ENCODE results near the gene GPR15.
"Not testable (repeated sequence)": the region's sequence is repeated elsewhere in the genome, so short reads cannot be mapped to it uniquely, and the experiment has no call there.

Gene GPR15

GRCh38 chr3:98556164-98557130 lies 24.7 kb downstream of the GPR15 start:
- H2AFZ ChIP-seq (ENCODE audit: low read length) = peak overlapping the region; percentile 45
- H3K4me2 ChIP-seq (ENCODE audit: low read depth, low read length) = peak overlapping the region; percentile 81
- H3K4me3 ChIP-seq (ENCODE audit: low read length) = peak overlapping the region; percentile 48

GRCh38 chr3:98557324-98558010 lies 25.7 kb downstream of the GPR15 start:
- TF ChIP-seq CTCF (IDR thresholded peaks at IDR 0.05; ENCODE audit: low read length) (no peak), EZH2 (optimal IDR thresholded peaks at IDR 0.05; ENCODE audit: low read depth, low read length) (no peak), EZH2phosphoT487 (IDR thresholded peaks at IDR 0.05; ENCODE audit: low read length) (no peak)
- no peaks in the 10 kb centered on the region for H3K27me3 ChIP-seq (replicated peaks; ENCODE audit: insufficient read depth, low read length)
- H3K27ac ChIP-seq (ENCODE audit: low read length) = peak overlapping the region; percentile 90

More at GRCh38 chr3:98556164-98557130, 24.7 kb downstream of the GPR15 start:
- DNase-seq = peak; percentile 77
- H3K9me2 ChIP-seq (replicated peaks; ENCODE audit: insufficient read depth, low read length) = no peaks in the 10 kb centered on the region
- H3F3A ChIP-seq (ENCODE audit: insufficient read depth, low read length) = peaks cover 30% of the 10 kb centered on the region
- no peaks in the 10 kb centered on the region for H3K36me3 ChIP-seq (replicated peaks; ENCODE audit: insufficient read depth, low read length)
- H3K9me3 ChIP-seq (replicated peaks; ENCODE audit: insufficient read depth, low read length) = no peaks in the 10 kb centered on the region
- peak overlapping the region; percentile 90 for H3K27ac ChIP-seq (ENCODE audit: low read length)
- H3K79me2 ChIP-seq (ENCODE audit: low read length) = no peaks in the 10 kb centered on the region
- peak overlapping the region; percentile 60 for H3K9ac ChIP-seq (ENCODE audit: low read length)
- H3K4me1 ChIP-seq (ENCODE audit: low read length) = peaks cover 21% of the 10 kb centered on the region
- H4K20me1 ChIP-seq (ENCODE audit: insufficient read depth, low read length) = no peaks in the 10 kb centered on the region
- TF ChIP-seq CTCF (IDR thresholded peaks at IDR 0.05; ENCODE audit: low read length) = no peak
- TF ChIP-seq EZH2phosphoT487 (IDR thresholded peaks at IDR 0.05; ENCODE audit: low read length) = no peak
- no peaks in the 10 kb centered on the region for H3K27me3 ChIP-seq (replicated peaks; ENCODE audit: insufficient read depth, low read length)

GRCh38 chr3:98558100-98558827 lies 26.5 kb downstream of the GPR15 start:
- peaks cover 30% of the 10 kb centered on the region for H3F3A ChIP-seq (ENCODE audit: insufficient read depth, low read length)
- H3K79me2 ChIP-seq (ENCODE audit: low read length) = no peaks in the 10 kb centered on the region
- no peaks in the 10 kb centered on the region for H3K36me3 ChIP-seq (replicated peaks; ENCODE audit: insufficient read depth, low read length)
- H3K9me3 ChIP-seq (replicated peaks; ENCODE audit: insufficient read depth, low read length) = no peaks in the 10 kb centered on the region
- H3K27me3 ChIP-seq (replicated peaks; ENCODE audit: insufficient read depth, low read length) = no peaks in the 10 kb centered on the region
- TF ChIP-seq EZH2phosphoT487 (IDR thresholded peaks at IDR 0.05; ENCODE audit: low read length) (no peak), CTCF (IDR thresholded peaks at IDR 0.05; ENCODE audit: low read length) (no peak), EZH2 (optimal IDR thresholded peaks at IDR 0.05; ENCODE audit: low read depth, low read length) (no peak)
- H3K27ac ChIP-seq (ENCODE audit: low read length) = no peak overlapping the region
- peaks cover 33% of the 10 kb centered on the region for H3K4me1 ChIP-seq (ENCODE audit: low read length)
- H2AFZ ChIP-seq (ENCODE audit: low read length) = no peak overlapping the region
- no peaks in the 10 kb centered on the region for H4K20me1 ChIP-seq (ENCODE audit: insufficient read depth, low read length)
- no peaks in the 10 kb centered on the region for H3K9me2 ChIP-seq (replicated peaks; ENCODE audit: insufficient read depth, low read length)
- H3K9ac ChIP-seq (ENCODE audit: low read length) = no peak overlapping the region
- no peak for DNase-seq
- H3K4me3 ChIP-seq (ENCODE audit: low read length) = no peak overlapping the region
- no peak overlapping the region for H3K4me2 ChIP-seq (ENCODE audit: low read depth, low read length)

More at GRCh38 chr3:98557324-98558010, 25.7 kb downstream of the GPR15 start:
- H3F3A ChIP-seq (ENCODE audit: insufficient read depth, low read length) = peaks cover 30% of the 10 kb centered on the region
- no peaks in the 10 kb centered on the region for H3K36me3 ChIP-seq (replicated peaks; ENCODE audit: insufficient read depth, low read length)
- H2AFZ ChIP-seq (ENCODE audit: low read length) = peak overlapping the region; percentile 18; the same call in 1 of the 2 replicates
- no peaks in the 10 kb centered on the region for H3K9me2 ChIP-seq (replicated peaks; ENCODE audit: insufficient read depth, low read length)
- H3K4me2 ChIP-seq (ENCODE audit: low read depth, low read length) = peak overlapping the region; percentile 81; the same call in 1 of the 2 replicates
- H3K4me3 ChIP-seq (ENCODE audit: low read length) = no peak overlapping the region
- no peaks in the 10 kb centered on the region for H4K20me1 ChIP-seq (ENCODE audit: insufficient read depth, low read length)
- no peaks in the 10 kb centered on the region for H3K79me2 ChIP-seq (ENCODE audit: low read length)
- no peak overlapping the region for H3K9ac ChIP-seq (ENCODE audit: low read length)
- H3K9me3 ChIP-seq (replicated peaks; ENCODE audit: insufficient read depth, low read length) = no peaks in the 10 kb centered on the region
- DNase-seq = no peak
- peaks cover 28% of the 10 kb centered on the region for H3K4me1 ChIP-seq (ENCODE audit: low read length)

GRCh38 chr3:98559769-98560168 lies 28.0 kb downstream of the GPR15 start:
- H3K4me1 ChIP-seq (ENCODE audit: low read length) = peaks cover 39% of the 10 kb centered on the region
- H3K9ac ChIP-seq (ENCODE audit: low read length); H3K27ac ChIP-seq (ENCODE audit: low read length); H2AFZ ChIP-seq (ENCODE audit: low read length); H3K4me3 ChIP-seq (ENCODE audit: low read length); H3K27me3 ChIP-seq (replicated peaks; ENCODE audit: insufficient read depth, low read length); H3K36me3 ChIP-seq (replicated peaks; ENCODE audit: insufficient read depth, low read length); DNase-seq; H3K4me2 ChIP-seq (ENCODE audit: low read depth, low read length); H4K20me1 ChIP-seq (ENCODE audit: insufficient read depth, low read length); H3K79me2 ChIP-seq (ENCODE audit: low read length); H3K9me2 ChIP-seq (replicated peaks; ENCODE audit: insufficient read depth, low read length); H3K9me3 ChIP-seq (replicated peaks; ENCODE audit: insufficient read depth, low read length): not testable (repeated sequence)
- peaks cover 30% of the 10 kb centered on the region for H3F3A ChIP-seq (ENCODE audit: insufficient read depth, low read length)

Data from MM.1S (cell line).